ENCODE data around the gene CYP27B1. TPM values are rescaled to one million over a fixed set of nuclear protein-coding genes. Genes with fewer than 3 reads are reported as not detected.
A peak's percentile ranks its signal among the peaks of the same experiment; 100 is the strongest.

CYP27B1 gene
- total RNA-seq, 1 donor from 2014 or later, result 3.9 TPM

GRCh38 chr12:57735952-57736740 lies 30.7 kb downstream of the CYP27B1 start:
- Histone ChIP-seq H3K36me3 (ENCODE audit: control insufficient read depth, insufficient read depth, low read length) (no peaks in the 10 kb centered on the region), H3K27me3 (ENCODE audit: control insufficient read depth, insufficient read depth, low read length) (peaks cover 45% of the 10 kb centered on the region), H3K4me3 (ENCODE audit: low read depth, low read length) (no peak overlapping the region)
- DNase-seq (ENCODE audit: low read depth) (no peak), FAIRE-seq (no peak)
- peak; percentile 21 for TF ChIP-seq CTCF (IDR thresholded peaks at IDR 0.05; ENCODE audit: insufficient read depth, low read length, severe bottlenecking)

- DNase-seq (ENCODE audit: low read depth) (no peak), FAIRE-seq (no peak)
- peaks cover 46% of the 10 kb centered on the region for H3K27me3 ChIP-seq (ENCODE audit: control insufficient read depth, insufficient read depth, low read length)
- TF ChIP-seq CTCF (IDR thresholded peaks at IDR 0.05; ENCODE audit: insufficient read depth, low read length, severe bottlenecking), result no peak
- H3K4me3 ChIP-seq (ENCODE audit: low read depth, low read length), result no peak overlapping the region
- no peaks in the 10 kb centered on the region for H3K36me3 ChIP-seq (ENCODE audit: control insufficient read depth, insufficient read depth, low read length)
Measured at GRCh38 chr12:57735198-57735855, 31.6 kb downstream of the CYP27B1 start.

GRCh38 chr12:57734591-57734990 lies 32.3 kb downstream of the CYP27B1 start:
- DNase-seq (ENCODE audit: low read depth) (no peak), FAIRE-seq (no peak)
- no peak for TF ChIP-seq CTCF (IDR thresholded peaks at IDR 0.05; ENCODE audit: insufficient read depth, low read length, severe bottlenecking)
- no peak overlapping the region for H3K4me3 ChIP-seq (ENCODE audit: low read depth, low read length)
- H3K27me3 ChIP-seq (ENCODE audit: control insufficient read depth, insufficient read depth, low read length), result peaks cover 40% of the 10 kb centered on the region
- H3K36me3 ChIP-seq (ENCODE audit: control insufficient read depth, insufficient read depth, low read length), result no peaks in the 10 kb centered on the region

- FAIRE-seq, result no peak
- TF ChIP-seq CTCF (IDR thresholded peaks at IDR 0.05; ENCODE audit: insufficient read depth, low read length, severe bottlenecking), result no peak
- H3K36me3 ChIP-seq (ENCODE audit: control insufficient read depth, insufficient read depth, low read length), result no peaks in the 10 kb centered on the region
- peaks cover 36% of the 10 kb centered on the region for H3K27me3 ChIP-seq (ENCODE audit: control insufficient read depth, insufficient read depth, low read length)
- no peak for DNase-seq (ENCODE audit: low read depth)
- H3K4me3 ChIP-seq (ENCODE audit: low read depth, low read length), result no peak overlapping the region
Measured at GRCh38 chr12:57733928-57734327, 33.0 kb downstream of the CYP27B1 start.

- Histone ChIP-seq H3K36me3 (ENCODE audit: control insufficient read depth, insufficient read depth, low read length) (no peaks in the 10 kb centered on the region), H3K27me3 (ENCODE audit: control insufficient read depth, insufficient read depth, low read length) (peaks cover 29% of the 10 kb centered on the region), H3K4me3 (ENCODE audit: low read depth, low read length) (no peak overlapping the region)
- TF ChIP-seq CTCF (IDR thresholded peaks at IDR 0.05; ENCODE audit: insufficient read depth, low read length, severe bottlenecking), result no peak
- FAIRE-seq, result no peak
- no peak for DNase-seq (ENCODE audit: low read depth)
Measured at GRCh38 chr12:57732726-57733593, 33.9 kb downstream of the CYP27B1 start.

Data from bronchial epithelial cell (primary cell).